RWPE2 (cell line): ENCODE measurements around the gene EFNB2.
A peak's percentile ranks its signal among the peaks of the same experiment; 100 is the strongest.

Experiments
- ATAC-seq: fragments of 200-7000 bp; cut with Tn5 transposase; 3 replicates; pipeline ENCODE4 v1.9.1; 2021; ENCODE audit warnings: low read depth
- DNase-seq: peaks from one replicate; pipeline ENCODE4 v3.0.0-alpha.2; 2020; ENCODE audit warnings: low spot score
- H3K27ac ChIP-seq: fragments of 450-650 bp; 2 replicates; pipeline ENCODE4 v1.5.1; 2017; ENCODE audit warnings: mild to moderate bottlenecking; ENCODE audit not compliant: poor library complexity, severe bottlenecking
- H3K27me3 ChIP-seq: fragments of 250-450 bp; sonication (Bioruptor Pico); 2 replicates; pipeline ENCODE4 v1.5.1; 2021; ENCODE audit warnings: mild to moderate bottlenecking, moderate library complexity; ENCODE audit not compliant: insufficient read depth, poor library complexity, severe bottlenecking
- H3K36me3 ChIP-seq: fragments of 250-450 bp; sonication (Bioruptor Pico); 2 replicates; pipeline ENCODE4 v1.5.1; 2020; ENCODE audit warnings: low read depth, mild to moderate bottlenecking, moderate library complexity
- H3K4me1 ChIP-seq: fragments of 250-450 bp; sonication (Bioruptor Pico); 2 replicates; pipeline ENCODE4 v1.5.1; 2021; ENCODE audit warnings: mild to moderate bottlenecking, moderate library complexity; ENCODE audit not compliant: insufficient read depth, poor library complexity, severe bottlenecking
- H3K4me3 ChIP-seq: fragments of 250-450 bp; sonication (Bioruptor Pico); 2 replicates; pipeline ENCODE4 v1.5.1; 2021; ENCODE audit warnings: mild to moderate bottlenecking, moderate library complexity; ENCODE audit not compliant: severe bottlenecking
- H3K9me3 ChIP-seq: fragments of 250-450 bp; sonication (Bioruptor Pico); 2 replicates; pipeline ENCODE4 v1.5.1; 2021; ENCODE audit warnings: mild to moderate bottlenecking, moderate library complexity; ENCODE audit not compliant: severe bottlenecking
- CTCF ChIP-seq: fragments of 450-650 bp; IDR thresholded peaks from one replicate; pipeline ENCODE4 v1.5.1; 2017; ENCODE audit warnings: mild to moderate bottlenecking, moderate library complexity; ENCODE audit not compliant: poor library complexity, severe bottlenecking

Gene EFNB2

GRCh38 chr13:106573284-106573846 lies 37.9 kb upstream of the EFNB2 start:
- ATAC-seq = no peak
- Histone ChIP-seq H3K27me3 (no peaks in the 10 kb centered on the region), H3K4me1 (no peaks in the 10 kb centered on the region), H3K9me3 (no peaks in the 10 kb centered on the region), H3K4me3 (no peak overlapping the region), H3K36me3 (no peaks in the 10 kb centered on the region), H3K27ac (no peak overlapping the region)
- no peak for TF ChIP-seq CTCF
- DNase-seq = no peak

DNA sequence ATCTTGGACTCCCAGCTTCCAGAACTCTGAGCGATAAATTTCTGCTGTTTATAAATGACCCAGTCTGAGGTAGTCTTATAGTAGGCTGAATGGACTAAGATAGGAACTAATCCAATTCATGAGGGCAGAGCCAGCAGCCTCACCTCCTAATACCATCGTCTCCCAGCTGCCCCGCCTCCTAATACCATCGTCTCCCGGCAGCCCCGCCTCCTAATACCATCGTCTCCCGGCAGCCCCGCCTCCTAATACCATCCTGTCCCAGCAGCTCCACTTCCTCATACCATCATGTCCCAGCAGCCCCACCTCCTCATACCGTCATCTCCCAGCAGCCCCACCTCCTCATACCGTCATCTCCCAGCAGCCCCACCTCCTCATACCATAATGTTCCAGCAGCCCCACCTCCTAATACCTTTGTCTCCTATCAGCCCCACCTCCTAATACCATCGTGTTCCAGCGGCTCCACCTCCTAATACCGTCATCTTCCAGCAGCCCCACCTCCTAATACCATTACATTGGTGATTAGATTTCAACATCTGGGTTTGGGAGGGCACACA lies 34.9 kb upstream of the EFNB2 start:
- ATAC-seq (peak; percentile 70), DNase-seq (peak; percentile 82)
- H3K36me3 ChIP-seq = no peaks in the 10 kb centered on the region
- no peak overlapping the region for H3K4me3 ChIP-seq
- TF ChIP-seq CTCF = no peak
- H3K9me3 ChIP-seq = no peaks in the 10 kb centered on the region
- no peaks in the 10 kb centered on the region for H3K27me3 ChIP-seq
- peaks cover 8% of the 10 kb centered on the region for H3K4me1 ChIP-seq
- H3K27ac ChIP-seq = no peak overlapping the region

- H3K9me3 ChIP-seq = no peaks in the 10 kb centered on the region
- H3K4me1 ChIP-seq = peaks cover 17% of the 10 kb centered on the region
- ATAC-seq (no peak), DNase-seq (no peak)
- TF ChIP-seq CTCF = no peak
- no peaks in the 10 kb centered on the region for H3K27me3 ChIP-seq
- H3K36me3 ChIP-seq = no peaks in the 10 kb centered on the region
- H3K4me3 ChIP-seq = no peak overlapping the region
- no peak overlapping the region for H3K27ac ChIP-seq
These were observed 34.0 kb upstream of the EFNB2 start for GRCh38 chr13:106569233-106570095.

GRCh38 chr13:106568299-106569003 lies 33.0 kb upstream of the EFNB2 start:
- no peak for DNase-seq
- no peak for TF ChIP-seq CTCF
- H3K27ac ChIP-seq = peak overlapping the region; percentile 73

More at GRCh38 chr13:106568299-106569003, 33.0 kb upstream of the EFNB2 start:
- ATAC-seq = no peak
- Histone ChIP-seq H3K4me1 (peaks cover 17% of the 10 kb centered on the region), H3K9me3 (no peaks in the 10 kb centered on the region), H3K27me3 (no peaks in the 10 kb centered on the region), H3K4me3 (peak overlapping the region; percentile 85), H3K36me3 (no peaks in the 10 kb centered on the region; the same call in 1 of the 2 replicates)
